SK-N-SH treated with all-trans-retinoic acid at 6 μM for 48 hours (cell line): ENCODE measurements around the gene SEC23A.

ENCODE experiments used
- ATAC-seq: fragments of 200-7000 bp; cut with Tn5 transposase; 3 replicates; pipeline ENCODE4 v1.9.1; 2020; ENCODE audit warnings: mild to moderate bottlenecking, moderate library complexity
- ARNTL ChIP-seq: fragments of 450-650 bp; formaldehyde crosslinking; IDR thresholded peaks from 2 replicates; pipeline ENCODE4 v1.5.0; 2020; ENCODE audit warnings: low read depth, mild to moderate bottlenecking, moderate library complexity, borderline replicate concordance
- BACH2 ChIP-seq: fragments of 250-450 bp; sonication (Bioruptor Pico); IDR thresholded peaks from 2 replicates; pipeline ENCODE4 v1.9.0; 2021; ENCODE audit warnings: mild to moderate bottlenecking, borderline replicate concordance
- CREB5 ChIP-seq: fragments of 250-450 bp; sonication (Bioruptor Pico); IDR thresholded peaks from 2 replicates; pipeline ENCODE4 v1.5.1; 2020; ENCODE audit warnings: low read depth, mild to moderate bottlenecking, moderate library complexity
- CSDC2 ChIP-seq: fragments of 250-450 bp; sonication (Bioruptor Pico); IDR thresholded peaks from 2 replicates; pipeline ENCODE4 v1.5.0; 2020; ENCODE audit warnings: mild to moderate bottlenecking, moderate library complexity
- CSRNP3 ChIP-seq: fragments of 250-450 bp; sonication (Bioruptor Pico); IDR thresholded peaks from 2 replicates; pipeline ENCODE4 v1.5.1; 2021; ENCODE audit warnings: mild to moderate bottlenecking, moderate library complexity
- ESRRG ChIP-seq: fragments of 250-450 bp; sonication (Bioruptor Pico); IDR thresholded peaks from 2 replicates; pipeline ENCODE4 v1.6.1; 2021; ENCODE audit warnings: mild to moderate bottlenecking
- GLIS3 ChIP-seq: fragments of 250-450 bp; sonication (Bioruptor Pico); IDR thresholded peaks from 2 replicates; pipeline ENCODE4 v1.5.0; 2020; ENCODE audit warnings: mild to moderate bottlenecking, moderate library complexity
- ISL1 ChIP-seq: fragments of 250-450 bp; sonication (Bioruptor Pico); IDR thresholded peaks from 2 replicates; pipeline ENCODE4 v2.1.2; 2022; ENCODE audit warnings: mild to moderate bottlenecking, moderate library complexity
- OSR1 ChIP-seq: fragments of 250-450 bp; sonication (Bioruptor Pico); IDR thresholded peaks from 2 replicates; pipeline ENCODE4 v1.8.0; 2022; ENCODE audit warnings: moderate library complexity, mild to moderate bottlenecking, inconsistent platforms
- PPARA ChIP-seq: fragments of 250-450 bp; sonication (Bioruptor Pico); IDR thresholded peaks from 2 replicates; pipeline ENCODE4 v1.5.0; 2020; ENCODE audit warnings: mild to moderate bottlenecking, borderline replicate concordance
- RARB ChIP-seq: fragments of 250-450 bp; sonication (Bioruptor Pico); IDR thresholded peaks from 2 replicates; pipeline ENCODE4 v1.8.0; 2021; ENCODE audit warnings: mild to moderate bottlenecking, moderate library complexity
- SNAI2 ChIP-seq: fragments of 250-450 bp; sonication (Bioruptor Pico); IDR thresholded peaks from 2 replicates; pipeline ENCODE4 v1.5.0; 2020; ENCODE audit warnings: mild to moderate bottlenecking, moderate library complexity
- TCF4 ChIP-seq: fragments of 250-450 bp; sonication (Bioruptor Pico); IDR thresholded peaks from 2 replicates; pipeline ENCODE4 v1.8.0; 2021; ENCODE audit warnings: mild to moderate bottlenecking, moderate library complexity, borderline replicate concordance
- TOX ChIP-seq: fragments of 250-450 bp; sonication (Bioruptor Pico); IDR thresholded peaks from 2 replicates; pipeline ENCODE4 v1.8.0; 2021; ENCODE audit warnings: mild to moderate bottlenecking, moderate library complexity, borderline replicate concordance
- ZC3H10 ChIP-seq: fragments of 250-450 bp; sonication (Bioruptor Pico); IDR thresholded peaks from 2 replicates; pipeline ENCODE4 v1.5.1; 2021; ENCODE audit warnings: mild to moderate bottlenecking, moderate library complexity
- ZFP3 ChIP-seq: fragments of 250-450 bp; sonication (Bioruptor Pico); IDR thresholded peaks from 2 replicates; pipeline ENCODE4 v1.5.0; 2020; ENCODE audit warnings: mild to moderate bottlenecking, moderate library complexity
- ZFP30 ChIP-seq: fragments of 450-650 bp; formaldehyde crosslinking; IDR thresholded peaks from 2 replicates; pipeline ENCODE4 v1.5.0; 2022; ENCODE audit warnings: mild to moderate bottlenecking, moderate library complexity
- ZNF565 ChIP-seq: fragments of 450-650 bp; formaldehyde crosslinking; conservative IDR thresholded peaks from 2 replicates; pipeline ENCODE4 v1.5.0; 2020; ENCODE audit warnings: low read depth, mild to moderate bottlenecking, moderate library complexity
- ZNF70 ChIP-seq: fragments of 450-650 bp; formaldehyde crosslinking; IDR thresholded peaks from 2 replicates; pipeline ENCODE4 v1.5.0; 2020; ENCODE audit warnings: mild to moderate bottlenecking, moderate library complexity
- ZNF8 ChIP-seq: fragments of 450-650 bp; formaldehyde crosslinking; IDR thresholded peaks from 2 replicates; pipeline ENCODE4 v1.5.0; 2020; ENCODE audit warnings: mild to moderate bottlenecking, moderate library complexity
- TF ChIP-seq, protein P1 (sequence below): fragments of 250-450 bp; sonication (Bioruptor Pico); IDR thresholded peaks from 2 replicates; pipeline ENCODE4 v1.5.0; 2020; ENCODE audit warnings: mild to moderate bottlenecking, moderate library complexity
- TF ChIP-seq, protein P2 (sequence below): fragments of 250-450 bp; sonication (Bioruptor Pico); IDR thresholded peaks from 2 replicates; pipeline ENCODE4 v1.8.0; 2020; ENCODE audit warnings: mild to moderate bottlenecking, moderate library complexity, borderline replicate concordance

The SEC23A gene

DNA sequence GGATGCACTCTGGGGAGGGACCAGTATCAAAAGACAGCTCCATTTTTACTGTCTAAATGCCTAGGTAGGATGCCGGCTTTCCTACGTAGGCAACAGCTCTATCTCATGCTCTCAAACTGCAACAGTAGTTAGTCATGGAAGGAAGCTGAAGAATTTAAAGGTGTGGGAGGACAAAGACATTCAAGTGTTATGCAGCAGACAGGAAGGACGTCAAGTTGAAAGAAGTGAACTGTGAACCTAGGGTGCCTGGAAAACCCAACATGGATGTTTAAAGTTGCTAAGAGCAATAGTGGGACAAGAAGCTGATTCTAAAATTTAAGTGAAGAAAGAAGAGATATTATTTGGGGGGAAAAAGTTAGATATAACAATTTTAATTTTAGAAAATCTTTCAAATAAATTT, 5.9 kb downstream of the SEC23A start:
- no peak for ATAC-seq
- TF ChIP-seq RARB (CRISPR knock-in tag) (no peak), TCF4 (CRISPR knock-in tag) (no peak), ZC3H10 (CRISPR knock-in tag) (no peak), PPARA (CRISPR knock-in tag) (no peak), BACH2 (CRISPR knock-in tag) (no peak), CSDC2 (CRISPR knock-in tag) (no peak), GLIS3 (CRISPR knock-in tag) (no peak), SNAI2 (CRISPR knock-in tag) (no peak), CREB5 (CRISPR knock-in tag) (no peak), ZFP3 (CRISPR knock-in tag) (no peak), ISL1 (CRISPR knock-in tag) (no peak), ZNF8 (no peak), CSRNP3 (no peak), ARNTL (CRISPR knock-in tag) (no peak), ZNF565 (CRISPR knock-in tag) (no peak), ESRRG (CRISPR knock-in tag) (no peak), TOX (CRISPR knock-in tag) (no peak)
- TF ChIP-seq, protein P1, sequence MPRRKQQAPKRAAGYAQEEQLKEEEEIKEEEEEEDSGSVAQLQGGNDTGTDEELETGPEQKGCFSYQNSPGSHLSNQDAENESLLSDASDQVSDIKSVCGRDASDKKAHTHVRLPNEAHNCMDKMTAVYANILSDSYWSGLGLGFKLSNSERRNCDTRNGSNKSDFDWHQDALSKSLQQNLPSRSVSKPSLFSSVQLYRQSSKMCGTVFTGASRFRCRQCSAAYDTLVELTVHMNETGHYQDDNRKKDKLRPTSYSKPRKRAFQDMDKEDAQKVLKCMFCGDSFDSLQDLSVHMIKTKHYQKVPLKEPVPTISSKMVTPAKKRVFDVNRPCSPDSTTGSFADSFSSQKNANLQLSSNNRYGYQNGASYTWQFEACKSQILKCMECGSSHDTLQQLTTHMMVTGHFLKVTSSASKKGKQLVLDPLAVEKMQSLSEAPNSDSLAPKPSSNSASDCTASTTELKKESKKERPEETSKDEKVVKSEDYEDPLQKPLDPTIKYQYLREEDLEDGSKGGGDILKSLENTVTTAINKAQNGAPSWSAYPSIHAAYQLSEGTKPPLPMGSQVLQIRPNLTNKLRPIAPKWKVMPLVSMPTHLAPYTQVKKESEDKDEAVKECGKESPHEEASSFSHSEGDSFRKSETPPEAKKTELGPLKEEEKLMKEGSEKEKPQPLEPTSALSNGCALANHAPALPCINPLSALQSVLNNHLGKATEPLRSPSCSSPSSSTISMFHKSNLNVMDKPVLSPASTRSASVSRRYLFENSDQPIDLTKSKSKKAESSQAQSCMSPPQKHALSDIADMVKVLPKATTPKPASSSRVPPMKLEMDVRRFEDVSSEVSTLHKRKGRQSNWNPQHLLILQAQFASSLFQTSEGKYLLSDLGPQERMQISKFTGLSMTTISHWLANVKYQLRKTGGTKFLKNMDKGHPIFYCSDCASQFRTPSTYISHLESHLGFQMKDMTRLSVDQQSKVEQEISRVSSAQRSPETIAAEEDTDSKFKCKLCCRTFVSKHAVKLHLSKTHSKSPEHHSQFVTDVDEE (CRISPR knock-in tag), result no peak
- TF ChIP-seq, protein P2, sequence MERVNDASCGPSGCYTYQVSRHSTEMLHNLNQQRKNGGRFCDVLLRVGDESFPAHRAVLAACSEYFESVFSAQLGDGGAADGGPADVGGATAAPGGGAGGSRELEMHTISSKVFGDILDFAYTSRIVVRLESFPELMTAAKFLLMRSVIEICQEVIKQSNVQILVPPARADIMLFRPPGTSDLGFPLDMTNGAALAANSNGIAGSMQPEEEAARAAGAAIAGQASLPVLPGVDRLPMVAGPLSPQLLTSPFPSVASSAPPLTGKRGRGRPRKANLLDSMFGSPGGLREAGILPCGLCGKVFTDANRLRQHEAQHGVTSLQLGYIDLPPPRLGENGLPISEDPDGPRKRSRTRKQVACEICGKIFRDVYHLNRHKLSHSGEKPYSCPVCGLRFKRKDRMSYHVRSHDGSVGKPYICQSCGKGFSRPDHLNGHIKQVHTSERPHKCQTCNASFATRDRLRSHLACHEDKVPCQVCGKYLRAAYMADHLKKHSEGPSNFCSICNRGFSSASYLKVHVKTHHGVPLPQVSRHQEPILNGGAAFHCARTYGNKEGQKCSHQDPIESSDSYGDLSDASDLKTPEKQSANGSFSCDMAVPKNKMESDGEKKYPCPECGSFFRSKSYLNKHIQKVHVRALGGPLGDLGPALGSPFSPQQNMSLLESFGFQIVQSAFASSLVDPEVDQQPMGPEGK, result no peak

DNA sequence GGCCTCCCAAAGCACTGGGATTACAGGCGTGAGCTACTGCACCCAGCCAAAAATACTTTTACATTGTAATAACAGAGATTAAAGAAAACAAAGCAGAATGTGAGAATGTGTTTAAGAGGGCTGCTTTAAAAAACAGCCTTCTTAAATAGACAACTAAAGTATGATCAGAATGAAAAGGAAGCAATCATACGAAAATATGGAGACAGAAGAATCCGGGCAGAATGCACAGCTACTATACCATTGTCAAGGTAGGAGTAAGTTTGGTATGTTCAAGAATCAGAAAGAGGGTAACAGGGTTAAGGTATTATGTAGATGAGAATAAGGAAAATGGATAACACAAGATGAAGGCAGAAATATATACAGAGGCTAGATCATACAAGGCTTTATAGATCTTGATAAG, 8.5 kb downstream of the SEC23A start:
- no peak for ATAC-seq

More for the DNA sequence above, 8.5 kb downstream of the SEC23A start:
- no peak for TF ChIP-seq ARNTL (CRISPR knock-in tag)
- no peak for TF ChIP-seq ZFP30 (CRISPR knock-in tag)
- TF ChIP-seq ZNF8, result no peak
- TF ChIP-seq CSDC2 (CRISPR knock-in tag), result no peak
- no peak for TF ChIP-seq BACH2 (CRISPR knock-in tag)
- TF ChIP-seq PPARA (CRISPR knock-in tag), result no peak
- TF ChIP-seq ZFP3 (CRISPR knock-in tag), result no peak
- no peak for TF ChIP-seq TCF4 (CRISPR knock-in tag)
- TF ChIP-seq TOX (CRISPR knock-in tag), result no peak
- no peak for TF ChIP-seq RARB (CRISPR knock-in tag)
- TF ChIP-seq ZNF70 (CRISPR knock-in tag), result no peak
- TF ChIP-seq CSRNP3, result no peak
- TF ChIP-seq, protein P1 (CRISPR knock-in tag), result no peak
- no peak for TF ChIP-seq OSR1
- TF ChIP-seq SNAI2 (CRISPR knock-in tag), result no peak
- TF ChIP-seq GLIS3 (CRISPR knock-in tag), result no peak
